ENCODE data around the gene NTRK1. TPM values are rescaled to one million over a fixed set of nuclear protein-coding genes. Genes with fewer than 3 reads are reported as not detected.

The NTRK1 gene
- total and polyA plus RNA-seq, 3 donors from 2014 or later, result 4.7 to 38.8 (median 14.6) TPM

DNA sequence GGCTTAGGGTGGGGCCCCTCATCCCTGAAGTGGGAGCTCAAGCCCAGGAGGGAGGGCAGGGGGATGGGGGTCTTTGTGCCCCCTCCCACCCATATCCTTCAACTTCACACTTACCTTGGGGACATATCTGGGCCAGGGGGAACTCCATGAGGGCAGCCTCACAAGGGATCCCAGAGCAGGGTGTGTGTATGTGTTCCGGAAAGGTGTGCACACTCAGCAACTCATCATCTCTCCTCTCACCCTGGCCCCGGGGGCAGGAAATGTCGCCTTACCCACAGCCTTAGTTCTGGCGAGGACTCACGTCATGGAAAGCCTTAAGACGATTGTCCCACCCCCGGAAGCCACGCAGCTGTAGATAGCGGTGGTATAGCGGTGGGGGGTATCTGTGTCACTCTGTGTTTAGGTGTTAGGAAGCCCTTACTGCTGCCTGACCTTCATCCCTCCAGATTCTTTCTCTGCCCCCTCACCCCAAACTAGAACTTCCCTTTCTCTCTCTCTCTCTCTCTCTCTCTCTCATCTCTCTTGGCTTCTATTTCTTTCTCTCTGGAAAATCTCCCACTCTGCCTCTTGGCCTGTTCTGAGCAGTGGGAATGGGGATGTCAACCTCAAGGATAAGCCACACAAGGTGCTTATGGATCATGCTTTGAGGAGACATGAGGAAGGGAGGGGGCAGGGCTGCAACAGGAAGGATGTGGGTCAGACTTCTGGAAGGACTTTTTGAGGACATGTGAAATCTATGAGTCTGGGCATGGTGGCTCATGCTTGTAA lies 43.9 kb upstream of the NTRK1 start, which contains the start of gene SH2D2A:
SH2D2A (minus strand) TSS at position 288 of the 768 bp plus-strand sequence; CDS start at position 148, 140 bp downstream.
- Histone ChIP-seq H3K9me3 (no peaks in the 10 kb centered on the region), H3K27ac (peak within 1 kb of the TSS in 1 of 2 donors; percentile 32), H3K36me3 (ENCODE audit: low read depth, missing control alignments) (no peaks in the 10 kb centered on the region), H3K27me3 (no peaks in the 10 kb centered on the region), H3K4me3 (no peak within 1 kb of the TSS), H3K4me1 (peaks cover 13% of the 10 kb centered on the region)
- TF ChIP-seq, protein P1, sequence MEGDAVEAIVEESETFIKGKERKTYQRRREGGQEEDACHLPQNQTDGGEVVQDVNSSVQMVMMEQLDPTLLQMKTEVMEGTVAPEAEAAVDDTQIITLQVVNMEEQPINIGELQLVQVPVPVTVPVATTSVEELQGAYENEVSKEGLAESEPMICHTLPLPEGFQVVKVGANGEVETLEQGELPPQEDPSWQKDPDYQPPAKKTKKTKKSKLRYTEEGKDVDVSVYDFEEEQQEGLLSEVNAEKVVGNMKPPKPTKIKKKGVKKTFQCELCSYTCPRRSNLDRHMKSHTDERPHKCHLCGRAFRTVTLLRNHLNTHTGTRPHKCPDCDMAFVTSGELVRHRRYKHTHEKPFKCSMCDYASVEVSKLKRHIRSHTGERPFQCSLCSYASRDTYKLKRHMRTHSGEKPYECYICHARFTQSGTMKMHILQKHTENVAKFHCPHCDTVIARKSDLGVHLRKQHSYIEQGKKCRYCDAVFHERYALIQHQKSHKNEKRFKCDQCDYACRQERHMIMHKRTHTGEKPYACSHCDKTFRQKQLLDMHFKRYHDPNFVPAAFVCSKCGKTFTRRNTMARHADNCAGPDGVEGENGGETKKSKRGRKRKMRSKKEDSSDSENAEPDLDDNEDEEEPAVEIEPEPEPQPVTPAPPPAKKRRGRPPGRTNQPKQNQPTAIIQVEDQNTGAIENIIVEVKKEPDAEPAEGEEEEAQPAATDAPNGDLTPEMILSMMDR (IDR thresholded peaks at IDR 0.05), result no peak
- TF ChIP-seq POLR2A (IDR thresholded peaks at IDR 0.05), result no peak
- 67 to 76% methylated on average over 10 of the region's 10 CpGs for WGBS, 2 donors
- intact Hi-C loops (cut with DNase I; ENCODE audit: low total_unique reads), result no loop called here
- peak; percentile 42 for DNase-seq

DNA sequence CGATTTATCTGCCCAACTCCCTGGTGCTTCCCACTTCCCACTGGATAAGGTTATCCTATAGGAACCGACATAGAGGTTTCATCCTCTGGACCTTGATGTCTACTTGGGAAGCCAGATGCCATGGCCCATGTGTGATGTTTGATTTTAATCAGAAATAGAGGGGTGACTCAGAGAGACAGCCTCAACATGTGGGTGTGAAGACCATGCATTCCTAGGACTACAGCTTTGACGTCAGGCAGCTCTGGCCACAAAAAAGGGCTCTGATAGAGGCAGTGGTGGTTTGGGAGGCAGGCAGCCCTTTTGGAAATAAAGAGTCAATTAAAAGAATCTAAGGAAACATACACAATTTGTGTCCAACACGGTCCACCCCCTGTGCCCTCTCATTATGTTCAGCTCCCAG lies 38.9 kb upstream of the NTRK1 start:
- Histone ChIP-seq H3K9me3 (no peaks in the 10 kb centered on the region), H3K4me1 (peaks cover 1% of the 10 kb centered on the region), H3K4me3 (no peak overlapping the region), H3K27ac (no peak overlapping the region), H3K36me3 (ENCODE audit: low read depth, missing control alignments) (no peaks in the 10 kb centered on the region), H3K27me3 (no peaks in the 10 kb centered on the region)
- no peak for DNase-seq
- WGBS, 2 donors, result 76 to 82% methylated on average over 4 of the region's 4 CpGs
- intact Hi-C loops (cut with DNase I; ENCODE audit: low total_unique reads), result no loop called here
- TF ChIP-seq, protein P1 (IDR thresholded peaks at IDR 0.05), result no peak
- TF ChIP-seq POLR2A (IDR thresholded peaks at IDR 0.05), result no peak

- no peak overlapping the region for H3K27ac ChIP-seq
- H3K36me3 ChIP-seq (ENCODE audit: low read depth, missing control alignments), result no peaks in the 10 kb centered on the region
- TF ChIP-seq POLR2A (IDR thresholded peaks at IDR 0.05), result no peak
- TF ChIP-seq, protein P1 (IDR thresholded peaks at IDR 0.05), result no peak
- WGBS, 2 donors, result 91 to 92% methylated on average over 1 of the region's 1 CpG
- no peak overlapping the region for H3K4me3 ChIP-seq
- no peaks in the 10 kb centered on the region for H3K9me3 ChIP-seq
- no peak for DNase-seq
- H3K4me1 ChIP-seq, result peaks cover 4% of the 10 kb centered on the region
- no peaks in the 10 kb centered on the region for H3K27me3 ChIP-seq
- intact Hi-C loops (cut with DNase I; ENCODE audit: low total_unique reads), result no loop called here
Observed at GRCh38 chr1:156822680-156823079, 38.0 kb upstream of the NTRK1 start.

GRCh38 chr1:156823210-156823790 lies 37.4 kb upstream of the NTRK1 start:
- Histone ChIP-seq H3K27me3 (no peaks in the 10 kb centered on the region), H3K27ac (no peak overlapping the region), H3K4me1 (peaks cover 4% of the 10 kb centered on the region), H3K36me3 (ENCODE audit: low read depth, missing control alignments) (no peaks in the 10 kb centered on the region), H3K4me3 (no peak overlapping the region), H3K9me3 (no peaks in the 10 kb centered on the region)
- no peak for TF ChIP-seq POLR2A (IDR thresholded peaks at IDR 0.05)
- TF ChIP-seq, protein P1 (IDR thresholded peaks at IDR 0.05), result no peak
- WGBS, 2 donors, result 97 to 98% methylated on average over 5 of the region's 5 CpGs
- intact Hi-C loops (cut with DNase I; ENCODE audit: low total_unique reads), result no loop called here
- no peak for DNase-seq

Measured in testis (tissue), 3 donors.